GM23338 (cell line): ENCODE measurements around the gene BAG3.

Source experiments
- CTCF ChIP-seq, 2 experiments: fragments of 200-600 bp in 1 of 2; sonication (generic) in 1 of 2; conservative IDR thresholded peaks; 2 replicates each; pipeline versions ENCODE4 v1.5.1 to v1.6.1; 2016 to 2017; ENCODE audit warnings: antibody characterized with exemption in 2 of 2, low read depth in 2 of 2, mild to moderate bottlenecking in 2 of 2, moderate library complexity in 1 of 2
- JUNB ChIP-seq: IDR thresholded peaks from one replicate; pipeline ENCODE4 v1.6.1; 2016; ENCODE audit warnings: antibody characterized with exemption; ENCODE audit not compliant: unreplicated experiment
- POLR2AphosphoS5 ChIP-seq: IDR thresholded peaks from 2 replicates; pipeline ENCODE4 v1.6.1; 2016; ENCODE audit warnings: antibody characterized with exemption, low read depth

- TF ChIP-seq CTCF (conservative IDR thresholded peaks at IDR 0.05; ENCODE audit: low read depth in 2 of 2), result no peak
- no peak for TF ChIP-seq JUNB
- TF ChIP-seq POLR2AphosphoS5, result no peak
These were observed 21.1 kb downstream of the BAG3 start for GRCh38 chr10:119672291-119672690.
